Stimulated activated CD4-positive, alpha-beta T cell treated with anti-CD3 and anti-CD28 coated beads, TNF-alpha, amount 100 ng/mL, for 4 hours (primary cell): Measurements from ENCODE around the gene DNAJA1.
"Not testable (repeated sequence)": the region's sequence is repeated elsewhere in the genome, so short reads cannot be mapped to it uniquely, and the experiment has no call there.

Experiments
- DNase-seq, 3 experiments: peaks; one replicate each; pipeline ENCODE4 v3.0.0-alpha.2; 2020; ENCODE audit warnings: low read depth in 3 of 3

DNAJA1 gene

DNA sequence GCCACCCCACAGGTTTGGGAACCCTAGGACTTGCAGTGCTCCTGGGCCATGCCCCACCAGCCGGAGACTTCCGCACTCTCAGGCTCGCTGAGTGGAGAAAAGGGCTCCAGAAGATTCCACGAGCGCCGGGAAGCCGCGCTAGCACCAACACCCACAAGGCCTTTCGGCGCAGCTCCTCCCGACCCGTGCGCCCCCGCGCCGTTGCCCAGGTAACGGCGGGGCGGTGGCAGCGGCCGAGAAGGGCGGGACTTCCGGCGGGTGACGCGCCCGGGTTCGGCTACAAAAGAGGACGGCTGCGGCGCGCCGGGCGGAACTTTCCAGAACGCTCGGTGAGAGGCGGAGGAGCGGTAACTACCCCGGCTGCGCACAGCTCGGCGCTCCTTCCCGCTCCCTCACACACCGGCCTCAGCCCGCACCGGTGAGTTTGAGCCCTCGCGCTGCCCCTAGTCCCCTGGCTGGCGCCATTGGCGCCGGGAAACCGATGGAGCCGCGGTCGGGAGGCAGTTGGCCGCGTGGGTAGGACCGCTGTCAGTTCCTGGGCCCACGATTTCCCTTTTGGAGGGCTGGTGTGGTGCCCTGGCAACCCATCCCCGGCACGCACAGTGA, at the start of gene DNAJA1:
TSS of gene DNAJA1 (plus strand) at position 308 of the 606 bp plus-strand sequence. CDS start 1,212 bp downstream, outside the sequence.
- DNase-seq = peak; percentile 89 to 96 (median 93)

DNA sequence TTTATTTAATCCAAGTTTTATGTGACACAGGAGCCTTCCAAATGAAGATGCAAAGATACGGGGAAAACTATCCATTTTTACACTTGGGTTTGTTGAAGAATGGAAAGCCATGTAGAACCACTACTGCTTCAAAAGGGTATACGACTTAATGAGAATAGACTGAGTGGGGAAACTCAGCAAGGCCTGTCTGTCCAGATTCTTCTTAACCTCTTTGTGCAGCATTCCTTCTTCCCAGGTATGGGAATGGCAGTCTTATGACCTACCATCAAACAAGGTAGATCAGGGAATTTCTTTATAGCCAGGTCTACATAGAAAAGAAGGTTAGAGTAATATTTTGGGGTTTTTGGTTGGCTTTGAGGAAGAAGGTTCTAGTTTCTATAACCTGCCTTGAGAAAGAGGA, 47.0 kb upstream of the DNAJA1 start:
- no peak for DNase-seq

DNA sequence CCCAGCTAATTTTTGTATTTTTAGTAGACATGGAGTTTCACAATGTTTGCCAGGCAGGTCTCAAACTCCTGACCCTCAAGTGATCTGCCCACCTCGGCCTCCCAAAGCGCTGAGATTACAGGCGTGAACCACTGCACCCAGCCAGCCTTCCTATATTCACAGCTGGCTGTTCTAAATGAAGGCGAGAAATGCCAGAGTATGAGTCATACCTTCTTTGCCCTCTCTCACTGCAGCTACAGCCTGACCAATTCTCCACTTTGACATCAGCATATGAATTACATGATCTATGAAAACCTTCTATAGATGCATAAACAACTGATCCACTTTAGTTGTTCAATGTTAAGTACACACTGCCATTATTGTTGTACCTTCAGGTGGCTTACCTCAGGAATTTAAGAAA, 38.1 kb upstream of the DNAJA1 start:
- DNase-seq = no peak

DNA sequence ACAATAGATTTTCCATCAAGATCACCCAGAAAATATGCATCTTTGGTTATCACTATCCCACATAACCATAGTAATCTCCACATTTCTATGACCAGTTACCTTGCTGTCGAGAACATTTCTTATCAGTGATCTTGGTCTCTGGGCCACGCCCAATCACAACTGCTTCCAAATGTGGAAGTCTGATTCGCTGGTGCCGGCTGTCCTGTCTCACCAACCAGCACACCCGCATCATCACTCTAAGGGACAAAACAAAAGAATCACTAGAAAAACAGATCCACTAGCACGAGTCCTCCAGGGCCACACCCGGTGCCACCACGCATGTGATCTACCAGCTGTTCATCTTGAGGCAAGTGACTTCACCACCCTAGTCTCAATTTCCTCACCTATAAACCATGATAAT, 35.4 kb upstream of the DNAJA1 start:
- DNase-seq = no peak

DNA sequence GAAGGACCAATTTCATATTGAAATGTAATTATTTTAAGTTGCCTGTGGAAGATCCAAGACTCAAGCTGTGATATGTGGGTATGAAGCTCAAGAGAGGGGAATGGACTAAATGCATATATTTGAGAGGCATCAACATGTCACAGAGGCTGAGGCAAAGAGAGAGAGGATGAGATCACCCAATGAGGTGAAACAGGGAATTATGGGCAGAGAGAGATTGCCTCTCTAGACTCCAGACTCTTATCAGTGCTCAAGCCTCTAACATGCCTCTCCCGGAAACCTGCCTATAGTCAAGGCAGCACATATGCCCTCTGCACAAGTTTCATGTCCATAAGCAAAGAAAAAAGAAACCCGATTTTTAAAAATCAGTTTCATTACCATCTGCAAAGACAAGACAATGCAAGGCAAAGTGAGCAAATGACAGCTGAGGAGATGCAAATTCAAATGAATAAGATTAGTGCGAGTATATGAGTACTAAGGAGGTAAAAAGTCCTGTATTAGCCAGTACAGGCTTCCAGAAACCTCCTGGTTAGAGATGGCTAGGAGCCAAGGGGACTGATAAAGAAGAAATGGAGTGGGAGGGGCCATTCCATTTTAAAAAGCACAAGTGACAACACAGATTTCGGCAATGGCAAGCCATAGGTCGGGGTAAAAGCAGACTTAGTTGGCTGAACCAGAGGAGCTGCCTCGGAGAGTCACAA, 33.0 kb upstream of the DNAJA1 start:
- DNase-seq = no peak

DNA sequence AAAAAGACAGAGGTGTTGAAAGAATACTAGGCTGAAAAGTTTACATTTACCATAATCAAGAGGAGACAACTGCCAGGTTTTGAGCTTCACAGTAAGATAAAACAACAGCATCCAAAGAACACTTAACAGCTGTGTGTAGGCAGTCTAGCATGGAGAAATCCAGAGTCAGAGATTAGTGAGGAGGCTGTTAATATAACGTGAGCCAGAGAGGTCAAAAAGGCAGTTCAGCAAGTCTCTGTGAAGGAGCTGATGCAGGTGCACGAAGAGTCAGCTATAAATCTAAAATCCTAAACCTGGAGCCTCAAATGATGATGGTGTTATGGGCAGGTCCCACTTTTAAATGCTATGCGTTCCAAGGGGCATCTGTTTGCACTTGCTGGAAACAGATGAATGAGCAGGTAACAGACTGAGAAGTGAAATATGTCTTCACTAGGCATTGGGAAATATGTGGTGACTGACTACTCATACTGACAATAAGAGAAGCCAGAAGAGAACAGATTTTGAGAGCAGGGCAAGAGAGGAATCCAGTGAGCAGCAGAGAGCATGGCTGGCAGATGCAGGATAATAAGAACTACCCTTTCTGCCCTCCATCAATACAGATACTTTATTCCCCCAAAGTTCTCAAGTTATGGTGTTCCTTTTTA, 32.4 kb upstream of the DNAJA1 start:
- no peak for DNase-seq

DNA sequence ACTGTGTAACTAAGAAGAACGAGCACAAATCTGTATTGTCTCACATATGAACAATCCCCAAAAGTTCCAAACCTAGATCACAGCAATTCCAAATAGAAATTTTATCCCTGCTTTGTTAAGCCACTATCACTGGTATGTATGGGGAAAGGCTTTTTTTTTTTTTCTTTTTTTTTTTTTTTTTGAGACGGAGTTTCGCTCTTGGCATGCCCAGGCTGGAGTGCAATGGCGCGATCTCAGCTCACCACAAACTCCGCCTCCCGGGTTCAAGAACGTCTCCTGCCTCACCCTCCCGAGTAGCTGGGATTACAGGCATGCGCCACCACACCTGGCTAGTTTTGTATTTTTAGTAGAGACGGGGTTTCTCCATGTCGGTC, 24.4 kb upstream of the DNAJA1 start:
- DNase-seq = not testable (repeated sequence)

DNA sequence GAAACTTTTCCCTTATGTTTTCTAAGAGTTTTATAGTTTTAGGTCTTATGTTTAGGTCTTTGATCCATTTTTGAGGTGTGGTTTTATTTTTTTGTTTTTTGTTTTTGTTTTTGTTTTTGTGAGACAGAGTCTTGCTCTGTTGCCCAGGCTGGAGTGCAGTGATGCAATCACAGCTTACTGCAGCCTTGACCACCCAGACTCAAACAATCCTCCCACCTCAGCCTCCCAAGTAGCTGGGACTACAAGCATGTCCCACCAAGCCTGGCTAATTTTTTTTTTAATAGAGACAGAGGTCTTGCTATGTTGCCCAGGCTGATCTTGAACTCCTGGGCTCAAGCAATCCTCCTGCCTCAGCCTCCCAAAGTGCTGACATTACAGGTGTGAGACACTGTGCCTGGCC, 19.7 kb upstream of the DNAJA1 start:
- DNase-seq = not testable (repeated sequence)

DNA sequence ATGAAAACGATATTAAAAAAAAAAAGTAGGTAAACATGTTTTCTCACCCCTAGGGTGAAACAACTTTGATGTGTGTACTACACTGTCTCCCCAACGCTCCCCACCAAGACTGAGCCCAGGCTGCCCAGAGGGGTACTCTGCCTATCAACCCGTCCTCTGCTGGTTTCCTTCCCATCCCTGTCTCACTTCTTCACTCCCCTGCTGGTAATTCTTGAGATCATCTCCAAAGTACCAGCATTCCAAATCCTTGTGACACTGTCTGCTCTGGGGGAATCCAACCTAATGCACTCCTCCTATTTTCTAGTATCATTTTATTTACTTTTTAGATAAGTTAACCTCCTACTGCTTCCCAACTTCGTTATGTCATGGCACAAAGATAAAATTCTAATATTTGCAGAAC, 17.3 kb upstream of the DNAJA1 start:
- no peak for DNase-seq

DNA sequence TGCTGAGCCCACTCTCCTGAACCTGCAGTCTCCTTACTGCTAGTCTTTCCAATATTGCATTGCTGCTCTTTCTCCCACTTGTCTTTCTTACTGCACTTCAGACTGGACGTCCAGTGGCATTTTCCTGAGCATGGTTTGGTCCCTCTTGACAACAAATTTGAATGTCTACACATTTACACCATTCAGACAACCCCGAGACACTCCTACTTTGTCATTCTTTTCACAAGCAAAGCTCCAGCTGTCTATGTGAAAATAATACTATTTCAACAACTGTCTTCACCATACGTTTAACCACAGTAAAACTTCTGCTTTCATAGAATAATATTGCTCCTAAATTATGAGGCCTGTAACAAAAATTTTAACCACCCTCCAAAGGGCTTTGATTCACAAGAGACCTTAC, 13.2 kb upstream of the DNAJA1 start:
- DNase-seq = no peak

DNA sequence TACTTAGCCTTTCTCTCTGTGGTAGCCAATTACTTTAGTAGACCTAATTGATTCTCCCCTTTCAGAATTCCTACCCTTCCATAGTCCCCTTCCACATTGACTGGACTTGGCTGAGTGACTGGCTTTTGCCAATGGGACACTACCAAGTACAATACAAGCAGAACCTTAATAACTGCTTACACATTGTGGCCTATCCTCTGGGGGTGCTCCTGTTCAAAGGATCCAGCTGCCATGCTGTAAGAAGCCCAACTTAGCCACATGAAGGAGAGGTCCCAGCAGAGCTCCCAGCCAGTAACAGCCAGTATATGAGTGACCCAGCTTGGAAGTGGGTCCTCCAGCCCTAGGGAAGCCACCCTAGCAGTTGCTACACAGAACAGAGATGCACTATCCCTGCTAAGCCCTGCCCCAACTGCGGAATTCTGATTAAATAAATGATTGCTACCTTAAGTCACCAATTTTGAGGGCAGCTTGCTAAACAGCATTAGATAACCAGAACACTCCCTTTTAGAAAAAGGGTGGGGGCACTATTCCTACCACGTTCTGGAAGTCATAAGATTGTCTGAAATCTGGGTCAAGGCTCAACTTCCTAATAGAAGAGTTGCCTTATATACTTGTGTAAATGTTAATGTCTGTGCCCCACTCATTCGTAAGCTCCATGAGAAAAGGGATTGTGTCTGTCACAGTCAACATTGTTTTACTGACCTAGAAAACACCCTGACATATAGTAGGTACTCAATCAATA, 12.6 kb upstream of the DNAJA1 start:
- DNase-seq = no peak

DNA sequence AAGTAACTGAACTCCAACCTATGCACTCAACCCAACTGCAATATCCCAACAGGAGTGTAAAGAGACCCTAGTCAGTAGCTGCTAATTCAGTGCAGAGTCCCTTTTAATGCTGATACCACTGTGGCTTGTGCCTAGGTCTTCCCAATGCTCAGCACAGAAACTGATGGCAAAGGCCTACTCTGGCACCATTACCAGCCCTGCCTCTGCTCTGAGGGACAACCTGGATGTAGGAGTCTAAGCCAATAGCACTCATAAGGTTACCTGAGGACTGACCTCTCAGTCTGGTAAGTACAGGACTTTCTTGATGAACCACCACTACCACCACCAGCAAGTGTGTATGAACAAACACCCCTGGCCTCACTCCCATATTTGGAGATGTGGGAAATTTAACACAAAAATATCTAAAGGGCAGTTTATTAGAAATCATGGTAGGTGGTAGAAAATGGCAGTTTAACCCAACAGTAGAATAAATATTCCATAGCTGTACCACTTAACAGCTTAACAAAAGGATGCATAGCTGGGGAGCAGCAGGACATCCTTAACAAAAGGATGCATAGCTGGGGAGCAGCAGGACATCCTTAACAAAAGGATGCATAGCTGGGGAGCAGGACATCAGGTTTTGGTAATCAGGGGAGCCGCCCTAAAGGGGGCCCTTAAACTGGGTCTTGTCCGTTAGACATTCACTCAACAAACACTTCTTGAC, 11.0 kb upstream of the DNAJA1 start:
- DNase-seq = no peak

DNA sequence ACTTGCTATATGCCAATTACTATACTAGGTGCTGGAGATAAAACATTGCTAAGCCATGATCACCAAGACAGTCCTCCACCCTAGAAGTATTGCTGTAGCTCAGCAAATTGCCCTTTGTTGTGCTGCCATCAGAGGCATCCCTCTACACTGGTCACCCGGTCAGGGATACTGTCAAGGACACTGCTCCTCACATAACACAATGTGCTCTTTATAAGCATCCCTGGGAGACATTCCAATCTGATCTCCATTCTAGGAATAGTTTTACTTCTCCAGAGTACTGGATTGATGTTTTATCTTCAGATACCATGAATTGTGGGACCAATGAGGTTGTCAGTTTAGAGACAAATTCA, 10.4 kb upstream of the DNAJA1 start:
- DNase-seq = no peak

DNA sequence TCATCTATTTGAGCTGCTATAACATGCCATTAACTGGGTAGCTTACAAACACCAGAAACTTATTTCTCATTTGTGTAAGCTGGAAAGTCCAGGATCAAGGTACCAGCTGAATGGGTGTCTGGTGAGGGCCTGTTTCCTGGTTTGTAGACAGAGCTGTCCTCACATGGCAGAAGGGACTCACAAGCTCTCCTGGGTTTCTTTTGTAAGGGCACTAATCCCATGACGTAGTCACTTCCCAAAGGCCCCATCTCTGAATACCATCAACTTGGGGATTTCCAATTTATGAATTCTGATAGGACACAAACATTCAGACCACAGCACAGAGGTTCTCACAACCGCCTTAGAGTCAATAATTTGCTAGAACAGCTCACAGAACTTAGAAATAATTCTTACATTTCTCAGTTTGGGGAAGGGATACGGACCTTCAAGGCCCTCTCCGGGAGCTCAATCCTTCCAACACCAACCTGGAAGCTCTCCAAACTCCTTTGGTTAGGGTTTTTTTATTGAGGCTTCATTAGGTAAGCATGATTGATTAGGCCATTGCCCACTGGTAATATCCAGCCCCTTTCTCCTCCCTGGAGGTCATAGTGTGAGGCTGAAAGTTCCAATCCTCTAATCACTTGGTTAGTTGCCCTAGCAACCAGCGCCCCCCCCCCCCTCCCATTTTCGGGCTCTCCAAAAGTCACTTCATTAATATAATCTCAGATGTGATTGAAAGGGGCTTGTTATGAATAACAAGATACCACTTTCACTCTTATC, 7.6 kb upstream of the DNAJA1 start:
- DNase-seq = no peak

DNA sequence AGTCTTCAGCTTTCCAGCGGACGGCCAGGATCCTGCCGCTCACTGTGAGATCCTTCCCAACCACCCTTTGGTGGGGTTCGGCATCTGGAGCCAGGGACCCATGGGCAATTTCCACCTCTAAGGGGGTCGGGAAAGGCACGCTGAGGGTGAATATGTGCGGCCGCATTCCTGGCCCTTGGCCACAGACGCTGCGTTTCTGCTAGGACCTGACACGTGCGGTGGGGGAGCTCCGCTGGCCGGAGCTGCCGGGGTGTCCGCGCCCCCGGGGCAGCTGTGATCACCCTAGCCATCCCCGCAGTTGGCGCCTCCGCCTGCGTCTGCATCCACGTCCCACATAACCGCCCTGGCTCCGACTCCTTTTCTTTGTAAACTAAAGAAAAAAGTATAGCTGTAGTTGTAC, 5.3 kb upstream of the DNAJA1 start:
- DNase-seq = no peak

DNA sequence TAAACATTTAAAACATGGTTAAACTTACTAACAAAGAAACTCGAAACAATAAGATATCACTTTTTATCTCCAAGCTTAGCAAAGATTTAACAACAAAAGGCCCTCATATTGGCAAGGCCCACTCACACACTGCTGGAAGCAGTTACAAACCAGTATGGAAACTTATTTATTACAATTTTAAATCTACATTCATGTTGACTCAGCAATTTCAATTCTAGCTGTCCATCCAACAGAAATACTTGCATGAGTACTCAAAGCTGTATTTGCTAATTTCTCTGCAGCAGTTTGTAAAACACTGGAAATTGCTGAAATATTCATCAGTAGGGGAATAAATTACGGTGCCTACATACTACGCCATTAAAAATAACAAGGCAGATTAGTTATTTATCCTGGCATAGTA, 2.8 kb upstream of the DNAJA1 start:
- no peak for DNase-seq

DNA sequence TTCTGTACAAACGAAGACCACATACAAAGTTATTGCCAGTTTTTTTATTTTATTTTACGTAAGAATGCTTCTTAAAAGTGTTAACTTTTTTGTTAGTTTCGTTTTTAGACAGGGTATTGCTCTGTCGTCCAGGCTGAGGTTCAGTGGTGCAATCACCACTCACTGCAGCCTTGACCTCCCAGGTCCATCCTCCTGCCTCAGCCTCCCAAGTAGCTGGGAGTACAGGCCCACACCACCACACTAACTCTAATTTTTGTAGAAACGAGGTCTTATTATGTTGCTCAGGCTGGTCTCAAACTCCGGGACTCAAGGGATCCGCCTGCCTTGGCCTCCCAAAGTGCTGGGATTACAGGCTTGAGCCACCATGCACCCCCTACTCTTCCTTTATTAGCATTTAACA, 2.3 kb upstream of the DNAJA1 start:
- DNase-seq = no peak

DNA sequence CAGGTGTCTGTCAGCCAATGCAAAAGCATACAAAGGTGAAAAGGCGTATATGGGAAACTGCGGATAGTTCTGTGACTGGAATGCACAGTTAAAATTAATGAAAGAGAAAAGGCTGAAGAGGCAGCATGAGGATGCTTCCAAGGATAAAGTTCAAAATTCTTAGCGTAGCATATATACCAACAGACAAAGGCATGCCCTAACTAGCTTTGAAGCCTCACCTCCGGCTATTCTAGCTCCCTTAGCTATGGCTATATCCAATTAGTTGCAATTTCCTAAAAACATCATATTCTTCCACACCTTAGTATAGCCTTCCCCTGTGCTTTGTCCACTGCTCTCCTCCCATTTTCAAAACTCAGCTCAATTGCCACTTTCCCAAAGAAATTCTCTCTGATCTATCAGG, 1.4 kb upstream of the DNAJA1 start:
- DNase-seq = no peak

DNA sequence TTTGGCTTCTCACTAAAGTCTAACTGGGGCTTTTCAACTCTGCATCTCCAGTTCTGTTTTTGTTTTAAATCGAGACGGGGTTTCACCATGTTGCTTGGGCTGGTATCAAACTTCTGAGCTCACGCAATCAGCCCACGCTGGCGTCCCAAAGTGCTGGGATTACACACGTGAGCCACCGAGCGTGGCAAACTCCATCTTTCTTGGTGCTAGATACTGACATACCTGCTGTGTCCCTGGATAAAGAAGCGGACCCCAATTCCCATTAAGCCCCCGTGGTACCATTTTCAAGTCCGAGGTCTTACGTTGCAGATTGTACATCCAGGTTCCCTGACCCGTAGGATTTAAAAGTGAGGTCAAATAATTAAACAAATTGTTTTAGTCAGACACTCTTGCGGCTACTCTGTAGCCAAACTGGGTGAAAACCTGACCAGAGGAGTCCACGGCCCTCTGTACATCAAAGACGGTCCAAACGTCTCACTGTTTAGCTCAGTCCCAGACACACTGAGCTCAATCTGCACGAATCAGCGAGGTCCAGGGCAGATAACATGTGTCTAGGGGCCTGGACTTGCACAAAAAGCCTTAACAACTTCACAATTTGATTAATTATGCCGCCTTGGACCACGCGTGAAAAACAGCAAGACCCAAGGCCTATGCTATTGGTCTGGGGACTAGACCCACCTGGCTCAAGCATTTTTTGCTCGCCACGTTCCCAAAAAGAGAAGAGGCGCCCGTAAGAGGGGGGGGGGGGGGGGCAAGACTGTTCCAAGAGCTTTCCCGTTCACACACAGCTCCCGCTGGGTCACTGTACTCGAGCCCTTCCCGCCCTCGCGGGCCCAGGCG, 727 bp upstream of the DNAJA1 start:
- DNase-seq = no peak

DNA sequence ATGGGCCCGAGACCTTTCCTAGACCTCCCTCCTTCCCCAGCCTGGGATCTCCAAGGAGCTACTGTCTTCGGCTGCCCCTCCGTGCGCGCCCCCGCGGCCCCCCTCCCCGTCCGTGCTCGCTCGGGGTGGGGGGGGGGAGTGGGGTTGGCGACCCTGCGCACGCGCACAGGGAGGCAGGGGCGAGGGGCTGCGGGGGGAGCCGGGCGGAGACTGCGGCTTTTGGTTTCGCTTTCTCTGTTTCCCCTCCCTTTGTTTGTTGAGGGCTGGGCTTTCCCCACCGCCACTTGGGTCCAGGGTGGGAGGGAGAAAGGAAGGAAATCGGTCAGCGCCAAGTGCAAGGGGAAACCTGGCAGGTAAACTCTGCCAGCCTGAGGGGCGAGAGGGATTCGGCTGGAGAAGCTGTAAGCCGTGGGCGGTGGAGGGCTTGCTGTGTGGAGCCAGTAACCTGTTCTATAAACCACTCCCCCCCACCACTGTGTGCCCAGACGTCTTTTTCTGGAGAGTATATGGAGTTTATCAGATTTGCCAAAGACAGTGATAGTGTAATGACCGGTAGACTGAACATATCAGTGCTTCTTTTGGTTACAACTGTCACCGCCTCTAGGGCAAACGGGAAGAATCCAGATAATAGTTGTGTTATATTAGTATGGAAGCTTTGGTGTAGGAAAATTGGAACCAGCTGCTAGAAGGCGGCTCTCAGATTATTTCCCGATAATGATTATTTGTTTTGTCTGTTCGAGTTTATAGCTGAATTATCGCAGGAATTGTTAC, 684 bp downstream of the DNAJA1 start:
- peak; percentile 68 to 73 (median 71) for DNase-seq
